C4-2B (cell line): ENCODE data around the gene ANKMY1.
"Not testable (repeated sequence)": the region's sequence is repeated elsewhere in the genome, so short reads cannot be mapped to it uniquely, and the experiment has no call there.

Experiments
- H3K27ac ChIP-seq: fragments of 450-650 bp; 2 replicates; pipeline ENCODE4 v1.5.1; 2017
- CTCF ChIP-seq: fragments of 450-650 bp; conservative IDR thresholded peaks from 2 replicates; pipeline ENCODE4 v1.5.1; 2017; ENCODE audit warnings: mild to moderate bottlenecking
- ZFX ChIP-seq: fragments of 450-650 bp; IDR thresholded peaks from 2 replicates; pipeline ENCODE4 v1.6.1; 2017

Gene ANKMY1

DNA sequence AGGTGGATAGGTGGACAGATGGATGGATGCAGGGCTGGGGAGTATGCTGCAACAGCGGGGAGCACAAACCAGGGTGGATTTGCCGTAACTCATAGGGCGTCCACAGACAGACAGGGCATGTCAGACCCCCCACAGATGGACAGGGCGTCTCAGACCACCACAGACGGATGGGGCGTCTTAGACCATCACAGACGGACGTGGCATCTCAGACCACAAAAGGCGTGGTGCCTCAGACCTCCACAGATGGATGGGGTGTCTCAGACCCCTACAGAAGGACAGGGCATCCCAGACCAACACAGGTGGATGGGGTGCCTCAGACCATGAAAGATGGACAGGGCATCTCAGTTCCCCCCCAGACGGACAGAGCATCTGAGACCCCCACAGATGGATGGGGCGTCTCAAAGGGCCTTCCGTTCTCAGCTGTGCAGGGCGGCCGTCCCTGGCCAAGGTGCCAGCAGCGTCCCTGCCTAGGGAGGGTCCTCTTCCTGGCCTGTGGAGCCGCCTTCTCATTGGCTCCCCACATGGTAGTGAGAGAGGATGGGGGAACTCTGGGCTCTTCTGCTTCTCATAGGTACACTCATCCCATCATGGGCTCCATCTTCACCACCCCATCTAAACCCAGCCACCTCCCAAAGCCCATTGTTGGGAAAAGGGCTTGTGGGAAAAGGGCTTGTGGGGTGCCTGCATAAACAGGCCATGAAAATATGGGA lies 2.1 kb downstream of the ANKMY1 start:
- H3K27ac ChIP-seq, result no peak overlapping the region
- TF ChIP-seq ZFX (no peak), CTCF (no peak)

GRCh38 chr2:240554767-240555493 lies 2.9 kb downstream of the ANKMY1 start:
- TF ChIP-seq CTCF, result no peak
- no peak for TF ChIP-seq ZFX
- no peak overlapping the region for H3K27ac ChIP-seq

- H3K27ac ChIP-seq, result no peak overlapping the region
- TF ChIP-seq ZFX (no peak), CTCF (no peak)
These were observed 3.8 kb downstream of the ANKMY1 start for GRCh38 chr2:240553956-240554480.

GRCh38 chr2:240551811-240552210 lies 6.0 kb downstream of the ANKMY1 start:
- TF ChIP-seq CTCF, result no peak

DNA sequence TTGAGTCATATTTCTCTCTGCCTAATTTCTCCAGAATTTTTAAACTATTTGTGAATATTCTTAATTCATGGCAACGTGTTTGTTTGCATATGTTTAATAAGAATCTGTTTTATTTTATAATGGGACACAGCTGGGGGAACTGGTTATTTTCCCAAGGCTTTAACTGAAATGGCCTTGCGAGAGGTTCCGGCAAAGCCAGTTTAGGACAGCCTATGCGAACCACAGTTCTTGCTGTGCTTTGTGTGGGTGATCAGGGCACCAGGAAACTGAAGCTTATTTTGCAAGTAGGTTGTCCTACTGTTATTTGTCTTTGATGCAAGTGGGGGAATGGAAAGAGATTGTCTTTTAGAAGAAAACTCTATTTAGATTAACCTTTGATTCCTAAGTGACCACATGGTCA lies 6.5 kb downstream of the ANKMY1 start:
- H3K27ac ChIP-seq, result no peak overlapping the region
- TF ChIP-seq CTCF (no peak), ZFX (no peak)

More at GRCh38 chr2:240551811-240552210, 6.0 kb downstream of the ANKMY1 start:
- no peak overlapping the region for H3K27ac ChIP-seq

- no peak overlapping the region for H3K27ac ChIP-seq
- no peak for TF ChIP-seq CTCF
- no peak for TF ChIP-seq ZFX
These were observed 17.9 kb downstream of the ANKMY1 start for GRCh38 chr2:240539906-240540305.

DNA sequence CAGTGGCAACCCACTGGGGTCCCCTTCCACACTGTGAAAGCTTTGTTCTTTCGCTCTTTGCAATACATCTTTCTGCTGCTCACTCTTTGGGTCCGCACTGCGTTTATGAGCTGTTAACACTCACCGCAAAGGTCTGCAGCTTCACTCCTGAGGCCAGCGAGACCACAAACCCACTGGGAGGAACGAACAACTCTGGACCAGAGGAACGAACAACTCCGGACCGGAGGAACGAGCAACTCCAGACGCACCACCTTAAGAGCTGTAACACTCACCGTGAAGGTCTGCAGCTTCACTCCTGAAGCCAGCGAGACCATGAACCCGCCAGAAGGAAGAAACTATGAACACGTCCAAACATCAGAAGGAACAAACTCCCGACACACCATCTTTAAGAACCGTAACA lies 18.7 kb downstream of the ANKMY1 start:
- not testable (repeated sequence) for H3K27ac ChIP-seq
